A549 (cell line): ENCODE results near the gene CYP4F8.

Experiments used
- CTCF ChIP-seq: fragments of >200 bp; sonication (Bioruptor Twin); formaldehyde crosslinking; IDR thresholded peaks from 3 replicates; pipeline ENCODE4 v1.5.1; 2016
- EHMT2 ChIP-seq: fragments of 200-600 bp; sonication (generic); IDR thresholded peaks from 2 replicates; pipeline ENCODE4 v1.6.1; 2016; ENCODE audit warnings: antibody characterized with exemption, low read depth, mild to moderate bottlenecking, moderate library complexity
- JUNB ChIP-seq: fragments of >200 bp; sonication (Bioruptor Twin); formaldehyde crosslinking; IDR thresholded peaks from 2 replicates; pipeline ENCODE4 v1.6.1; 2016
- MAFK ChIP-seq: fragments of 450-650 bp; IDR thresholded peaks from 2 replicates; pipeline ENCODE4 v1.6.1; 2014; ENCODE audit not compliant: partially characterized antibody
- NFE2L2 ChIP-seq: fragments of 150-350 bp; conservative IDR thresholded peaks from 2 replicates; pipeline ENCODE4 v1.6.1; 2014; ENCODE audit warnings: low read length
- POLR2A ChIP-seq: IDR thresholded peaks from 2 replicates; pipeline ENCODE4 v1.6.1; 2012; ENCODE audit warnings: mild to moderate bottlenecking, low read length
- RAD21 ChIP-seq, 2 experiments: fragments of >200 bp in 1 of 2; sonication (Bioruptor Twin) in 1 of 2; formaldehyde crosslinking in 1 of 2; IDR thresholded peaks in 1 of 2; conservative IDR thresholded peaks in 1 of 2; 2 replicates in 1 of 2; 3 replicates in 1 of 2; pipeline ENCODE4 v1.6.1; 2012 to 2018; ENCODE audit warnings: inconsistent platforms in 1 of 2
- RCOR1 ChIP-seq: fragments of 150-350 bp; IDR thresholded peaks from 2 replicates; pipeline ENCODE4 v1.6.1; 2014; ENCODE audit warnings: antibody characterized with exemption, low read length, low read depth
- REST ChIP-seq: fragments of 200-600 bp; sonication (generic); IDR thresholded peaks from 2 replicates; pipeline ENCODE4 v1.6.1; 2016; ENCODE audit warnings: antibody characterized with exemption, mild to moderate bottlenecking, moderate library complexity
- RNF2 ChIP-seq: fragments of 200-600 bp; sonication (generic); IDR thresholded peaks from 2 replicates; pipeline ENCODE4 v1.6.1; 2016; ENCODE audit warnings: low read depth, mild to moderate bottlenecking, antibody characterized with exemption, moderate library complexity, borderline replicate concordance

DNA sequence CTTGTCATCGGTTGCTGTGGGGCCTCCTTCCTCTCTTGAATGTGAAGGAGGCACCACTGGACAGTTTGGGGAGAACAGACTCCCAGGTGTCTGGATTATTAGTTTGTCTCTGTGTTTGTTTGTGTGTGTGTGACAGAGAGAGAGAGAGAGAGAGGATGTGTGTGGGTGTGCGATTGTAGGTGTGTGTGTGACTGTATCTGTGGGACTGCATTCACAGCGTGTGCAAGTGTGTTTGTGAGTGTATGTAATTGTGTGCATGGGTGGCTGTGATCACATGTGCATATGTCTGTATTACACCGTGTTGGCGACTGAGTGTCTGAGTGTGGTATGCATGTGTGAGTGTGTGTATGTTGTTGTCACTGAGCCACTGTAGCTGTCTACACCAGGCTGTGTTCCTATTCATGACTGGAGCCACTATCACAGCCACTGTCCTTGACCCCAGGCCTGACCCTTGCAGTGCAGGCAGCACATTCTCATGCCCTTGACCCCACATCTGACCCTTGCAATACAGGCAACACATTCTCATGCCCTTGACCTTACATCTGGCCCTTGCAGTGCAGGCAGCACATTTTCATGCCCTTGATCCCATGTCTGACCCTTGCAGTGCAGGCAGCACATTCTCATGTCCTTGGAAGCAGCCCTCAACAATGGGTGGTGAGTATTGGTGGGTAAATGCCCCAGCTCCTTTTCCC lies 25.1 kb upstream of the CYP4F8 start:
- TF ChIP-seq RAD21 (conservative IDR thresholded peaks at IDR 0.05 in 1 of 2, IDR thresholded peaks at IDR 0.05 in 1 of 2) (no peak), CTCF (no peak), POLR2A (no peak), NFE2L2 (no peak), RCOR1 (no peak), EHMT2 (no peak), RNF2 (no peak), MAFK (no peak), JUNB (no peak), REST (no peak)
